SK-N-SH treated with all-trans-retinoic acid at 6 μM for 48 hours (cell line): Measurements from ENCODE around the gene TNIK.

ENCODE experiments used
- ATAC-seq: fragments of 200-7000 bp; cut with Tn5 transposase; 3 replicates; pipeline ENCODE4 v1.9.1; 2020; ENCODE audit warnings: mild to moderate bottlenecking, moderate library complexity
- BACH2 ChIP-seq: fragments of 250-450 bp; sonication (Bioruptor Pico); IDR thresholded peaks from 2 replicates; pipeline ENCODE4 v1.9.0; 2021; ENCODE audit warnings: mild to moderate bottlenecking, borderline replicate concordance
- CSDC2 ChIP-seq: fragments of 250-450 bp; sonication (Bioruptor Pico); IDR thresholded peaks from 2 replicates; pipeline ENCODE4 v1.5.0; 2020; ENCODE audit warnings: mild to moderate bottlenecking, moderate library complexity
- ESRRG ChIP-seq: fragments of 250-450 bp; sonication (Bioruptor Pico); IDR thresholded peaks from 2 replicates; pipeline ENCODE4 v1.6.1; 2021; ENCODE audit warnings: mild to moderate bottlenecking
- GLIS3 ChIP-seq: fragments of 250-450 bp; sonication (Bioruptor Pico); IDR thresholded peaks from 2 replicates; pipeline ENCODE4 v1.5.0; 2020; ENCODE audit warnings: mild to moderate bottlenecking, moderate library complexity
- ISL1 ChIP-seq: fragments of 250-450 bp; sonication (Bioruptor Pico); IDR thresholded peaks from 2 replicates; pipeline ENCODE4 v2.1.2; 2022; ENCODE audit warnings: mild to moderate bottlenecking, moderate library complexity
- OSR1 ChIP-seq: fragments of 250-450 bp; sonication (Bioruptor Pico); IDR thresholded peaks from 2 replicates; pipeline ENCODE4 v1.8.0; 2022; ENCODE audit warnings: moderate library complexity, mild to moderate bottlenecking, inconsistent platforms
- RARB ChIP-seq: fragments of 250-450 bp; sonication (Bioruptor Pico); IDR thresholded peaks from 2 replicates; pipeline ENCODE4 v1.8.0; 2021; ENCODE audit warnings: mild to moderate bottlenecking, moderate library complexity
- SNAI2 ChIP-seq: fragments of 250-450 bp; sonication (Bioruptor Pico); IDR thresholded peaks from 2 replicates; pipeline ENCODE4 v1.5.0; 2020; ENCODE audit warnings: mild to moderate bottlenecking, moderate library complexity
- TCF4 ChIP-seq: fragments of 250-450 bp; sonication (Bioruptor Pico); IDR thresholded peaks from 2 replicates; pipeline ENCODE4 v1.8.0; 2021; ENCODE audit warnings: mild to moderate bottlenecking, moderate library complexity, borderline replicate concordance
- TOX ChIP-seq: fragments of 250-450 bp; sonication (Bioruptor Pico); IDR thresholded peaks from 2 replicates; pipeline ENCODE4 v1.8.0; 2021; ENCODE audit warnings: mild to moderate bottlenecking, moderate library complexity, borderline replicate concordance
- ZC3H10 ChIP-seq: fragments of 250-450 bp; sonication (Bioruptor Pico); IDR thresholded peaks from 2 replicates; pipeline ENCODE4 v1.5.1; 2021; ENCODE audit warnings: mild to moderate bottlenecking, moderate library complexity
- ZFP3 ChIP-seq: fragments of 250-450 bp; sonication (Bioruptor Pico); IDR thresholded peaks from 2 replicates; pipeline ENCODE4 v1.5.0; 2020; ENCODE audit warnings: mild to moderate bottlenecking, moderate library complexity
- ZFP30 ChIP-seq: fragments of 450-650 bp; formaldehyde crosslinking; IDR thresholded peaks from 2 replicates; pipeline ENCODE4 v1.5.0; 2022; ENCODE audit warnings: mild to moderate bottlenecking, moderate library complexity
- ZNF8 ChIP-seq: fragments of 450-650 bp; formaldehyde crosslinking; IDR thresholded peaks from 2 replicates; pipeline ENCODE4 v1.5.0; 2020; ENCODE audit warnings: mild to moderate bottlenecking, moderate library complexity
- TF ChIP-seq, protein P1 (sequence below): fragments of 250-450 bp; sonication (Bioruptor Pico); IDR thresholded peaks from 2 replicates; pipeline ENCODE4 v1.5.0; 2020; ENCODE audit warnings: mild to moderate bottlenecking, moderate library complexity
- TF ChIP-seq, protein P2 (sequence below): fragments of 250-450 bp; sonication (Bioruptor Pico); IDR thresholded peaks from 2 replicates; pipeline ENCODE4 v1.5.1; 2020; ENCODE audit warnings: low read depth, mild to moderate bottlenecking, moderate library complexity
- TF ChIP-seq, protein P3 (sequence below): fragments of 250-450 bp; sonication (Bioruptor Pico); IDR thresholded peaks from 2 replicates; pipeline ENCODE4 v1.8.0; 2021; ENCODE audit warnings: low read depth, mild to moderate bottlenecking, moderate library complexity, borderline replicate concordance
- TF ChIP-seq, protein P4 (sequence below): fragments of 250-450 bp; sonication (Bioruptor Pico); IDR thresholded peaks from 2 replicates; pipeline ENCODE4 v1.8.0; 2020; ENCODE audit warnings: mild to moderate bottlenecking, moderate library complexity, borderline replicate concordance

The TNIK gene

DNA sequence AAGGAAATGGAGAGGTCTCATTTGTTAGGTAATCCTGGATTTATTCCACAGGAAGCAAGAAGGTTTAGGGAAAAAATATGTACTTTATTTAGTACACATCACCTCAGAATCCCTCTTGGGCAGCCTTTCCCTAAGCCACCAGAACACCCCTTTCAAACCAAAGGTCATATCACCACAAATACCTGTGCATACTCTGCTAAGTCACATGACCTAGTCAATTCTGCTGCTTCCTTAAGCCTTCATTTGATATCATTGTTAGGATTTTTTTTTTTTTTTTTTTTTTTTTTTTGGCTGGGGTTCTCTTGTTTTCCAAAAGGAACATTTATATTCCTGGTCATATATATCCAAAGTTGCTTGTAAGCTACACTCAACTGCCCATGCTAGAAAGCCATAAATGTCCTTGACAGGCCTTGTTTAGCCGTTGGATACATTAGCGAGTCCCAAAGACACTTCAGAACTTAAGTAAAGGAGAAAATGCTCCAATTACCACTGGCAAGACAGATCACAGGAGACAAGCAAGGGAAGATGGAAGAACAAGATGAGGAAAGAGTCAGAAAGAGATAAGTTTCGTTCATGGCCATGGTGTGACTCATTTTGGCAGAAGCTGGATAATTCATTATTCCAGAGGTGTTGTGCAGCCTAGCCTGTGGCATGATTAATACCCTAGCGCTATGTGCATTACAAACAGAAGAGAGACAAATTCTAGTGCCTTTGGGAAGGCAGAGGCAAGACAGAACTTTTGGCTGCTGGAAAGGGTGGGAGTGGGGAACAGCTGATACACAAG lies 278.1 kb downstream of the TNIK start:
- ATAC-seq, result no peak; the same call in 2 of the 3 replicates
- TF ChIP-seq, protein P1, sequence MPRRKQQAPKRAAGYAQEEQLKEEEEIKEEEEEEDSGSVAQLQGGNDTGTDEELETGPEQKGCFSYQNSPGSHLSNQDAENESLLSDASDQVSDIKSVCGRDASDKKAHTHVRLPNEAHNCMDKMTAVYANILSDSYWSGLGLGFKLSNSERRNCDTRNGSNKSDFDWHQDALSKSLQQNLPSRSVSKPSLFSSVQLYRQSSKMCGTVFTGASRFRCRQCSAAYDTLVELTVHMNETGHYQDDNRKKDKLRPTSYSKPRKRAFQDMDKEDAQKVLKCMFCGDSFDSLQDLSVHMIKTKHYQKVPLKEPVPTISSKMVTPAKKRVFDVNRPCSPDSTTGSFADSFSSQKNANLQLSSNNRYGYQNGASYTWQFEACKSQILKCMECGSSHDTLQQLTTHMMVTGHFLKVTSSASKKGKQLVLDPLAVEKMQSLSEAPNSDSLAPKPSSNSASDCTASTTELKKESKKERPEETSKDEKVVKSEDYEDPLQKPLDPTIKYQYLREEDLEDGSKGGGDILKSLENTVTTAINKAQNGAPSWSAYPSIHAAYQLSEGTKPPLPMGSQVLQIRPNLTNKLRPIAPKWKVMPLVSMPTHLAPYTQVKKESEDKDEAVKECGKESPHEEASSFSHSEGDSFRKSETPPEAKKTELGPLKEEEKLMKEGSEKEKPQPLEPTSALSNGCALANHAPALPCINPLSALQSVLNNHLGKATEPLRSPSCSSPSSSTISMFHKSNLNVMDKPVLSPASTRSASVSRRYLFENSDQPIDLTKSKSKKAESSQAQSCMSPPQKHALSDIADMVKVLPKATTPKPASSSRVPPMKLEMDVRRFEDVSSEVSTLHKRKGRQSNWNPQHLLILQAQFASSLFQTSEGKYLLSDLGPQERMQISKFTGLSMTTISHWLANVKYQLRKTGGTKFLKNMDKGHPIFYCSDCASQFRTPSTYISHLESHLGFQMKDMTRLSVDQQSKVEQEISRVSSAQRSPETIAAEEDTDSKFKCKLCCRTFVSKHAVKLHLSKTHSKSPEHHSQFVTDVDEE (CRISPR knock-in tag), result no peak
- TF ChIP-seq ZFP30 (CRISPR knock-in tag) (no peak), OSR1 (CRISPR knock-in tag) (no peak), ESRRG (CRISPR knock-in tag) (no peak), CSDC2 (CRISPR knock-in tag) (no peak)
- TF ChIP-seq, protein P2, sequence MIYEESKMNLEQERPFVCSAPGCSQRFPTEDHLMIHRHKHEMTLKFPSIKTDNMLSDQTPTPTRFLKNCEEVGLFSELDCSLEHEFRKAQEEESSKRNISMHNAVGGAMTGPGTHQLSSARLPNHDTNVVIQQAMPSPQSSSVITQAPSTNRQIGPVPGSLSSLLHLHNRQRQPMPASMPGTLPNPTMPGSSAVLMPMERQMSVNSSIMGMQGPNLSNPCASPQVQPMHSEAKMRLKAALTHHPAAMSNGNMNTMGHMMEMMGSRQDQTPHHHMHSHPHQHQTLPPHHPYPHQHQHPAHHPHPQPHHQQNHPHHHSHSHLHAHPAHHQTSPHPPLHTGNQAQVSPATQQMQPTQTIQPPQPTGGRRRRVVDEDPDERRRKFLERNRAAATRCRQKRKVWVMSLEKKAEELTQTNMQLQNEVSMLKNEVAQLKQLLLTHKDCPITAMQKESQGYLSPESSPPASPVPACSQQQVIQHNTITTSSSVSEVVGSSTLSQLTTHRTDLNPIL (CRISPR knock-in tag), result no peak

DNA sequence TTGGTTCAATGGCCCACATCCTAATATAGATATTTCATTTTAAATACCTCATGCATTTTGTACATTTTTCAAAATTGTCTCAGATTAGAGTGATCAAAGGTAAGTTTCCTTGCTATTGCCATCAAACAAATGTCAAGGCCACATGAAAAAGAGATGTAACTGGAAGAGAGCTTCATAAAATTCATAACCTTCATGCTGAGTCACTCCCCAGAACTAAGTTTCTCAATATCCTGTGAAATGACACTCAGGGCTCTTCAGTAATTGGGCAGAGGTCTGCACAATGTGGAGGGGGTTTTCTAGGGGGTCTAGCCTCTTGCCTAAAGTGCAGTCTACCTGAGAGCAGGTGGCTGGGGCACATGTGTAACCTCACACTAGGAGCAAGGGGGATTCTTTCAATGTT lies 281.5 kb downstream of the TNIK start:
- ATAC-seq, result no peak
- TF ChIP-seq SNAI2 (CRISPR knock-in tag), result no peak
- TF ChIP-seq TCF4, result no peak
- TF ChIP-seq CSDC2 (CRISPR knock-in tag), result no peak
- TF ChIP-seq, protein P3, sequence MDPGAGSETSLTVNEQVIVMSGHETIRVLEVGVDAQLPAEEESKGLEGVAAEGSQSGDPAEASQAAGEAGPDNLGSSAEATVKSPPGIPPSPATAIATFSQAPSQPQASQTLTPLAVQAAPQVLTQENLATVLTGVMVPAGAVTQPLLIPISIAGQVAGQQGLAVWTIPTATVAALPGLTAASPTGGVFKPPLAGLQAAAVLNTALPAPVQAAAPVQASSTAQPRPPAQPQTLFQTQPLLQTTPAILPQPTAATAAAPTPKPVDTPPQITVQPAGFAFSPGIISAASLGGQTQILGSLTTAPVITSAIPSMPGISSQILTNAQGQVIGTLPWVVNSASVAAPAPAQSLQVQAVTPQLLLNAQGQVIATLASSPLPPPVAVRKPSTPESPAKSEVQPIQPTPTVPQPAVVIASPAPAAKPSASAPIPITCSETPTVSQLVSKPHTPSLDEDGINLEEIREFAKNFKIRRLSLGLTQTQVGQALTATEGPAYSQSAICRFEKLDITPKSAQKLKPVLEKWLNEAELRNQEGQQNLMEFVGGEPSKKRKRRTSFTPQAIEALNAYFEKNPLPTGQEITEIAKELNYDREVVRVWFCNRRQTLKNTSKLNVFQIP (CRISPR knock-in tag), result no peak
- no peak for TF ChIP-seq ZC3H10
- TF ChIP-seq TOX (CRISPR knock-in tag), result no peak
- TF ChIP-seq BACH2 (CRISPR knock-in tag), result no peak
- TF ChIP-seq ESRRG (CRISPR knock-in tag), result no peak
- TF ChIP-seq, protein P2 (CRISPR knock-in tag), result no peak
- TF ChIP-seq, protein P4, sequence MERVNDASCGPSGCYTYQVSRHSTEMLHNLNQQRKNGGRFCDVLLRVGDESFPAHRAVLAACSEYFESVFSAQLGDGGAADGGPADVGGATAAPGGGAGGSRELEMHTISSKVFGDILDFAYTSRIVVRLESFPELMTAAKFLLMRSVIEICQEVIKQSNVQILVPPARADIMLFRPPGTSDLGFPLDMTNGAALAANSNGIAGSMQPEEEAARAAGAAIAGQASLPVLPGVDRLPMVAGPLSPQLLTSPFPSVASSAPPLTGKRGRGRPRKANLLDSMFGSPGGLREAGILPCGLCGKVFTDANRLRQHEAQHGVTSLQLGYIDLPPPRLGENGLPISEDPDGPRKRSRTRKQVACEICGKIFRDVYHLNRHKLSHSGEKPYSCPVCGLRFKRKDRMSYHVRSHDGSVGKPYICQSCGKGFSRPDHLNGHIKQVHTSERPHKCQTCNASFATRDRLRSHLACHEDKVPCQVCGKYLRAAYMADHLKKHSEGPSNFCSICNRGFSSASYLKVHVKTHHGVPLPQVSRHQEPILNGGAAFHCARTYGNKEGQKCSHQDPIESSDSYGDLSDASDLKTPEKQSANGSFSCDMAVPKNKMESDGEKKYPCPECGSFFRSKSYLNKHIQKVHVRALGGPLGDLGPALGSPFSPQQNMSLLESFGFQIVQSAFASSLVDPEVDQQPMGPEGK, result no peak

DNA sequence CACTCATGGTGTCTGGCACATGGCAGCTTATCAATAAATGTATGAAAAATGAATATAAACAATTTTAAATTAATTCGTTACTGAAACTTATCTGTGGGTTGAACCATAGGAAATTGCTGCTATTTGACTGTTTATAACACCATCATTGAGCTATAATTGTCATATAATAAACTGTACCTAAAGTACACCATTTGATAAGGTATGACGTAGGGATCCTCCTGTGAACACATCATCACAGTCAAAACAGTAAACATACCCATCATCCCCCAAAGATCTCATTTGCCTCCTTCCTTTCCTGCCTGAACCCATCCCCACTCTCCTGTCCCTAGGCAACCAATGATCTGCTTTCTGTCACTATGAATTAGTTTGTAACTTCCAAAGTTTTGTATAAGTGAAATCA lies 282.7 kb downstream of the TNIK start:
- ATAC-seq, result no peak
- no peak for TF ChIP-seq ZNF8 (CRISPR knock-in tag)
- TF ChIP-seq ESRRG (CRISPR knock-in tag), result no peak
- TF ChIP-seq, protein P4, result no peak
- TF ChIP-seq, protein P1 (CRISPR knock-in tag), result no peak
- no peak for TF ChIP-seq BACH2 (CRISPR knock-in tag)
- TF ChIP-seq, protein P3 (CRISPR knock-in tag), result no peak
- TF ChIP-seq ZFP3 (CRISPR knock-in tag), result no peak
- TF ChIP-seq CSDC2 (CRISPR knock-in tag), result no peak
- no peak for TF ChIP-seq OSR1 (CRISPR knock-in tag)
- no peak for TF ChIP-seq ZFP30 (CRISPR knock-in tag)
- no peak for TF ChIP-seq SNAI2 (CRISPR knock-in tag)
- no peak for TF ChIP-seq RARB
- no peak for TF ChIP-seq TCF4
- TF ChIP-seq ISL1, result no peak
- TF ChIP-seq GLIS3 (CRISPR knock-in tag), result no peak
